ENCODE results near the gene ARHGEF19.
"Not testable (repeated sequence)": the region's sequence is repeated elsewhere in the genome, so short reads cannot be mapped to it uniquely, and the experiment has no call there.

Gene ARHGEF19

DNA sequence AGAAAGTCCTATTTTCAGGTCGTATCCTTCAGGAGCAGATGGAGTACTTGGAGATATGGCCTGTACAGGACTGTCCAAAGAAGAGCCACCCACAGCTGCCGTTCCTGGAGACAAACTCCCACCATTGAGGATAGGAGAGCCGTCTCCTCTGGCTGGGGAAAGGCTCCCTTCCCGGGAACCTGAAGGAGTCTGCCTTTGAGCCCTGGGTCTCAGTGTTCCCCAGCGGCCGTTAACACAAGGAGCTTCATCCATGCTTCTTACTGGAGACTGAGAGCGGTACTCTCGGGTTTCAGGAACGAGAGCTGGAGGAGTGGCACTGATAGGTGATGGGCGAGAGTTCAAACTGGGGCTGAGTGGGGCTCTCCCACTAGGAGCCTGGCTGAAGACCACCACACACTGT, 38.9 kb upstream of the ARHGEF19 start:
- no peaks in the 10 kb centered on the region for H3K4me1 ChIP-seq (ENCODE audit: control insufficient read depth, insufficient read depth, low read length, poor library complexity, severe bottlenecking)
- H3K4me3 ChIP-seq (ENCODE audit: extremely low read depth, insufficient read depth, low read length, poor library complexity, severe bottlenecking), result no peak overlapping the region
- no peaks in the 10 kb centered on the region for H3K9me3 ChIP-seq (ENCODE audit: control insufficient read depth, low read length)
- H3K27ac ChIP-seq (ENCODE audit: low read depth, low read length, severe bottlenecking), result no peak overlapping the region
- peaks cover 74% of the 10 kb centered on the region for H3K36me3 ChIP-seq (ENCODE audit: control insufficient read depth, insufficient read depth, low read length)
- 91 to 98% methylated on average over 8 to 9 of the region's 10 CpGs for WGBS, 2 experiments (ENCODE audit: insufficient coverage in 2 of 2)

DNA sequence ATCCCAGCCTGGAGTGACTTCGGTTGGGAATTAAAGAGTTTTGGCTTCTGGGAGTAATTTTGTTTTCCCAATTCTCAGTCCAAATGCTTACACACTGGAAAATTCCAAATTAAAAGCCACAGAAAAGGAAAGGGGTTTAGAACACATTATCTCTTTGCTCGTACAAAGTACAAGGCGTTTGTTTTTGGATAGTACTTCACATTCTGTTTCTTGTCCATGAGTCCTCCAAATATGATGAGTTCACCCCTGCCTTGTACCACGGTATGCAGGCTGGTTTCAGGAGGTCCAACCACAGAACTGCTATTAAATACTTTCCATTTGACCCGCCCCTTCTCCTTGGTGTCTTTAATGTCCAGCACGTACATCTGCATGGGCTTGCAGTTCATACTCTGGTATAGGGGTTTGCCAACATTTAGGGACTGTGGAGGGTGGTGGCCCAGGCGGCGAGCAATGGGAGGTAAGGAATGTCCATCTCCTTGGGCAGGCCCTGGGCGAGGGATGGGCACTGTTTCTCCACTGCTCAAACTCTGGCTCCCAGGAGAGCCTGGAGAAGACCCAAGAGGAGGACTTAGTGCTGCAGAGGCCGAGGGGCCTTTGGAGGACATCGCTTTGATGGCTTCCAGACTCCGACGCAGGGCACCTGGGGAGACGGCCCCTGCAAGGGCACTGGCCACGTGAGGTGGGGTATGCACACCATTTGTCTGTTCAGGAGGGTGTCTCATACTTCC, 38.2 kb upstream of the ARHGEF19 start:
- no peak overlapping the region for H3K27ac ChIP-seq (ENCODE audit: low read depth, low read length, severe bottlenecking)
- no peak overlapping the region for H3K4me3 ChIP-seq (ENCODE audit: extremely low read depth, insufficient read depth, low read length, poor library complexity, severe bottlenecking)
- H3K9me3 ChIP-seq (ENCODE audit: control insufficient read depth, low read length), result no peaks in the 10 kb centered on the region
- peaks cover 68% of the 10 kb centered on the region for H3K36me3 ChIP-seq (ENCODE audit: control insufficient read depth, insufficient read depth, low read length)
- 93 to 99% methylated on average over 12 of the region's 15 CpGs for WGBS, 2 experiments (ENCODE audit: insufficient coverage in 2 of 2)
- H3K4me1 ChIP-seq (ENCODE audit: control insufficient read depth, insufficient read depth, low read length, poor library complexity, severe bottlenecking), result no peaks in the 10 kb centered on the region

DNA sequence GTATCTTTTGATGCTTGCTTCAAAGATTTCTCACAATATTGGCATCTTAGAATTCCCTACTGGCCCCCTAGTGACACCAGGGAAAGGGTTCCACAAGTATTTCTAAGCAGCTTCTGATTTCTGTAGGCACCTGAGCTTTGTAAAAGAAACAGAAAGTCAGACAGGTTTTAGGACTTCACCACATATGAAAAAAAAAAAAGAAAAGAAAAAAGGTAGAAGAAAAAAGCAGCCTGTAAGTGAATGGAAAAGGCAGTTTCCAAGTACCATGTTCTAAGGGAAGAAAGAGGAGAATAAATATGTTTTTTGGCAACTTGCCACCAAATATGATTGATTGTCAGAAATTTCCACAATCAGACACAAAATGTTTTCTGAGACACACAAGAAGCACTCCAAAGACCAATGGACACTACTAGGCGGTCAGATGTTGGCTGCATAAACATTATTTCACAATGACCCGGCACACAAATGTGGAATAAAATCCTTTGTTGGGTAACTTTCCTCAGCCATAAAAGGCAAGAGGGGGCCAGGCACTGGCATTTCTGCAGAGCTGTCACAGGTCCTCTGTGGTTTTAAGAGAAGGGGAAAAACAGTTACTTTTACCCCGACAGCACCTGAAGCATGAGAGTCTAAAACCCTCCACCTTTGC, 37.3 kb upstream of the ARHGEF19 start:
- Histone ChIP-seq H3K27ac (ENCODE audit: low read depth, low read length, severe bottlenecking) (no peak overlapping the region), H3K36me3 (ENCODE audit: control insufficient read depth, insufficient read depth, low read length) (peaks cover 58% of the 10 kb centered on the region), H3K9me3 (ENCODE audit: control insufficient read depth, low read length) (no peaks in the 10 kb centered on the region), H3K4me3 (ENCODE audit: extremely low read depth, insufficient read depth, low read length, poor library complexity, severe bottlenecking) (no peak overlapping the region), H3K4me1 (ENCODE audit: control insufficient read depth, insufficient read depth, low read length, poor library complexity, severe bottlenecking) (no peaks in the 10 kb centered on the region)
- WGBS, 2 experiments (ENCODE audit: insufficient coverage in 2 of 2), result 90 to 100% methylated on average over 2 of the region's 3 CpGs

DNA sequence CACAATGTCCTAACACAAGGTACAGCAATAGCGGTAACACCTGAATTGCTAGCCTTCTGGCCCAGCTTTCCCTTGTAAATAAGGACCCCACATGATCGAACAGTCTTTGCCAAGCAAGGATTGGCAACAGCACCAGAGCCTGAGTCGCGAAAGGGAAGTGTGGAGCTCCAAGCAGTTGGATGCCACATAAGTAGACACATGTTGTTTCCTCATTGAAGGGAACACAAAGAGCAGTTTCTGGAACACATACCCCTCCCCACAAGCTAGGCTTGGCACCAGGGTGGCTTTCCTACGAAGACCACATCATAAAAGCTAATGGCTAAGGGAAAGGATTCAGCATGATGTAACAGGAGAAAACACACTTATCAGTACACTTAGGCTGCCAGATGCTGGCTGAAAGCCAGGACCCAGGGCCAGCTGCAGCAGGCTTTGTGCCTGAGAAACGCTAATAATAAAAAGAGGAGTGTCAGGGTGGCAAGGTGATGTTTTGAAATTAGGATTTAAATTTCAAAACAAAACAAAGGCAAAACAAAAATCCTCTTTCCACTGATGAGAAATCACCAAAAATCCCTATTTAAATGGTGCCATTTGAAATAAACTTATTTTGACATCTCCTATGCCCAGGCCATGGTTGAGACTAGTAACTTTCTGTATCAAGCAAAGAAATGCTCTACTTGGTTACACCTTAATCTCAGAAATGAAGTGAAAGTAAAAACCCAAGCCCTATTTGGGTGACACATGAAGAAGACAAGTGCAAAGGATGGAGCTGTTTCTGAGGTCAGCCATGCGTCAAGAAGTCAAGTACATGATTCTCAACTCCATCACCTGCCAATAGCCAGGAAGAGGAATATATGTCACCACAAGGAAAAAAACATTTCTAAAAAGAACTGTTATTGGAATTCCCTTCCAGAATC, 36.4 kb upstream of the ARHGEF19 start:
- Histone ChIP-seq H3K4me1 (ENCODE audit: control insufficient read depth, insufficient read depth, low read length, poor library complexity, severe bottlenecking) (no peaks in the 10 kb centered on the region), H3K9me3 (ENCODE audit: control insufficient read depth, low read length) (no peaks in the 10 kb centered on the region), H3K4me3 (ENCODE audit: extremely low read depth, insufficient read depth, low read length, poor library complexity, severe bottlenecking) (no peak overlapping the region), H3K27ac (ENCODE audit: low read depth, low read length, severe bottlenecking) (no peak overlapping the region), H3K36me3 (ENCODE audit: control insufficient read depth, insufficient read depth, low read length) (peaks cover 51% of the 10 kb centered on the region)
- 93 to 99% methylated on average over 3 to 6 of the region's 7 CpGs for WGBS, 2 experiments (ENCODE audit: insufficient coverage in 2 of 2)

DNA sequence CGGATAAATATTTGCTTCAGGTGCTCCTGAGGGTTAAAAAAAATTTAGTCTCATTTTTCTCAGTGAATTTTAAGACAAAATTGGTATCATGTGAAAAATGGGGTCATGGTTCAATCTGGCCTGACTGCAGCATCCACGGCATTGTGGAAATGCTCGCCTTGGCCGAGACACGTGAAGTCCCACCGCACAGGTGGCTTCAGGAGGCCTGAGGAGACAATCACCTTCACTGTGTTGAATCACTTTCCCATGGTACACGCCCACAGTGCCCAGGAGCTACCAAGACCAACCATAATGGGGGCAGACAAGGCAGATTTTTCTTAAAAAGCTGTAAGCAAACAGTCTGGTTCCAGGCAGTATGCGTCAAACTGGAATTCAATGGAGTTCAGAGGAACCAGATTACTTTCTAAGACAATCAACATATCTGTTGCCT, 35.6 kb upstream of the ARHGEF19 start:
- Histone ChIP-seq H3K27ac (ENCODE audit: low read depth, low read length, severe bottlenecking) (no peak overlapping the region), H3K4me3 (ENCODE audit: extremely low read depth, insufficient read depth, low read length, poor library complexity, severe bottlenecking) (no peak overlapping the region), H3K9me3 (ENCODE audit: control insufficient read depth, low read length) (no peaks in the 10 kb centered on the region), H3K4me1 (ENCODE audit: control insufficient read depth, insufficient read depth, low read length, poor library complexity, severe bottlenecking) (no peaks in the 10 kb centered on the region), H3K36me3 (ENCODE audit: control insufficient read depth, insufficient read depth, low read length) (peaks cover 47% of the 10 kb centered on the region)
- 93 to 98% methylated on average over 8 of the region's 8 CpGs for WGBS, 2 experiments (ENCODE audit: insufficient coverage in 2 of 2)

DNA sequence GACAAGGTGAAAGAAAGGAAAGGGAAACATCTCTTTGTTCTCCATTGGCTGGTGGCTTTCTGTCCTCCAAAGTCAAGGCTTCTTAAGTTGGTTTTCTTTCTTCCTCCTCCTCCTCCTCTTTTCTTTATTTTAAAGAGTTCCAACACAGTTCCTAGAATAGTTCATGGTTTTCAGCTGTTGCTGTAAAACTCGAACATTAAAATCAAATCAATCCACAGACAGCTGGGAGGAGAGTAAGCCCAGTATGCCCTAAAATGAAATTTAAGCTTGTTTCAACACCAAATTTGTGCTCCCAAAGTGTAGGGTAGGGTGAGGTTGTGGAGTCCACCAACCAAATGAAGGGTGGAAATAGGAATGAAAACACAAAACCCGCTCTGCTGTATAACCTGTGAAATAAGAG, 35.0 kb upstream of the ARHGEF19 start:
- WGBS, 2 experiments (ENCODE audit: insufficient coverage in 2 of 2), result 92 to 100% methylated on average over 1 of the region's 2 CpGs
- H3K4me1 ChIP-seq (ENCODE audit: control insufficient read depth, insufficient read depth, low read length, poor library complexity, severe bottlenecking), result no peaks in the 10 kb centered on the region
- H3K27ac ChIP-seq (ENCODE audit: low read depth, low read length, severe bottlenecking), result no peak overlapping the region
- no peak overlapping the region for H3K4me3 ChIP-seq (ENCODE audit: extremely low read depth, insufficient read depth, low read length, poor library complexity, severe bottlenecking)
- no peaks in the 10 kb centered on the region for H3K9me3 ChIP-seq (ENCODE audit: control insufficient read depth, low read length)
- H3K36me3 ChIP-seq (ENCODE audit: control insufficient read depth, insufficient read depth, low read length), result peaks cover 46% of the 10 kb centered on the region

DNA sequence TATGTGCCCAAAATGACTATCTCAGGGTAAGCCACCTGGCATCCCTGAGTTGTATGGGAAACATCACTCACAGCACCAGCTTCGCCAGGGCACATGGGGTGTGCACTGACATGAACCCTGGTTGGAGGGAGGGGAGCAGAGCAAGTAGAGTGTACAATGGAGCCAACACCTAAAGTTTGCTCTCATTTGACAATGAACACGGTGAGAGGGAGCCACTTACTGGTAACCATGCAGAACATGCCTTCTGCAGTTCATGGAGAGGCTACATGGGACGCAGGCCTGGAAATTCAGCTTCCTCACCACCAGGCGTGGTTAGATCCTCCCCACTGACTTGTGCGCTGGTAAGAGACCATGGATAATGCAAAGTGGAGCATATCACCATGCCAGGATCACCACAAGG, 34.5 kb upstream of the ARHGEF19 start:
- Histone ChIP-seq H3K27ac (ENCODE audit: low read depth, low read length, severe bottlenecking) (no peak overlapping the region), H3K9me3 (ENCODE audit: control insufficient read depth, low read length) (no peaks in the 10 kb centered on the region)
- 88 to 100% methylated on average over 1 to 4 of the region's 5 CpGs for WGBS, 2 experiments (ENCODE audit: insufficient coverage in 2 of 2)

DNA sequence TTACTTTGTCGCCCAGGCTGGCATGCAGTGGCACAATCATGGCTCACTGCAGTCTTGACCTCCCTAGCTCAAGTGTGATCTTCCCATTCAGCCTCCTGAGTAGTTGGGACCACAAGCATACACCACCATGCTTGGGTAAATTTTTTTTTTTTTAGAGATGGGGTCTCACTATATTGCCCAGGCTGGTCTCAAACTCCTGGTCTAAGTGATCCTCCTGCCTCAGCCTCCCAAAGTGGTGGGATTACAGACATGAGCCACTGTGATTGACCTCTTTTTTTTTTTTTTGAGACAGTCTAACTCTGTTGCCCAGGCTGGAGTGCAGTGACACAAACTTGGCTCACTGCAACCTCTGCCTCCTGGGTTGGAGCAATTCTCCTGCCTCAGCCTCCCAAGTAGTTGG, 33.8 kb upstream of the ARHGEF19 start:
- WGBS, 2 experiments (ENCODE audit: insufficient coverage in 2 of 2), result 100% methylated on average over 1 of the region's 1 CpG; no CpG with 5 or more reads in 1 of the 2 experiments
- not testable (repeated sequence) for H3K27ac ChIP-seq (ENCODE audit: low read depth, low read length, severe bottlenecking); H3K4me1 ChIP-seq (ENCODE audit: control insufficient read depth, insufficient read depth, low read length, poor library complexity, severe bottlenecking)

More for the DNA sequence above, 34.5 kb upstream of the ARHGEF19 start:
- peaks cover 41% of the 10 kb centered on the region for H3K36me3 ChIP-seq (ENCODE audit: control insufficient read depth, insufficient read depth, low read length)
- no peak overlapping the region for H3K4me3 ChIP-seq (ENCODE audit: extremely low read depth, insufficient read depth, low read length, poor library complexity, severe bottlenecking)
- H3K4me1 ChIP-seq (ENCODE audit: control insufficient read depth, insufficient read depth, low read length, poor library complexity, severe bottlenecking), result no peaks in the 10 kb centered on the region

DNA sequence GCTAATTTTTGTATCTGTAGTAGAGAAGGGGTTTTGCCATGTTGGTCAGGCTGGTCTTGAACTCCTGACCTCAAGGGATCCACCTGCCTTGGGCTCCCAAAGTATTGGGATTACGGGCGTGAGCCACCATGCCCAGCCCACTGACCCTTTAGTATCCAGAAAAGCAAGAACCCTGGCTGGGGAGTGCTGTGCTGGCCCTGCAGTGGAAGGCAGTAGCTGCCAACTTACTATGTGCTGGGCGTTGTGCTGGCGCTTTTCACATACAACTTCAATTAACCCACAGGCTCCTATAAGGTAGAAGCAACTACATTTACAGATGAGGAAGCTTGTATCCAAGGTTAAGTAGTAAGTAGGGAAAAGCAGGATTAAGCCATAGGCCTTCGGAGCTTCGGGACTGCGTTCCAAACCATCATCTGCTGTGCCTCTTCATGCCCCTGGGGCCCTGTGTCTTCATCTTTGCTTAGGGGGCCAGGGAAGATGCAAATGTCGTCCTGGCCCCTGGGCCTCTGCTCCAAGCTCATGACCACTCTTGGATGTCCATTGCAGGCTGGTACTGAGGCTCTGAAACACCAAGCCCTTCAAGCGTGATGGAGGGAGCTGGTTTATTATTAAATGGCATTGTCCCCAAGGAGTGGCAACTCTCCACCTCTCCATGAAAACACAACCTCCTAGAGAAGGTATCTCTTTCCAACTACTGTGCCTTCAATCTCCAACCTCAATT, 33.2 kb upstream of the ARHGEF19 start:
- H3K9me3 ChIP-seq (ENCODE audit: control insufficient read depth, low read length), result no peaks in the 10 kb centered on the region
- WGBS, 2 experiments (ENCODE audit: insufficient coverage in 2 of 2), result 99% methylated on average over 6 to 8 of the region's 9 CpGs
- no peaks in the 10 kb centered on the region for H3K4me1 ChIP-seq (ENCODE audit: control insufficient read depth, insufficient read depth, low read length, poor library complexity, severe bottlenecking)

More for the DNA sequence above, 33.8 kb upstream of the ARHGEF19 start:
- not testable (repeated sequence) for H3K4me3 ChIP-seq (ENCODE audit: extremely low read depth, insufficient read depth, low read length, poor library complexity, severe bottlenecking); H3K9me3 ChIP-seq (ENCODE audit: control insufficient read depth, low read length)
- H3K36me3 ChIP-seq (ENCODE audit: control insufficient read depth, insufficient read depth, low read length), result peaks cover 34% of the 10 kb centered on the region

DNA sequence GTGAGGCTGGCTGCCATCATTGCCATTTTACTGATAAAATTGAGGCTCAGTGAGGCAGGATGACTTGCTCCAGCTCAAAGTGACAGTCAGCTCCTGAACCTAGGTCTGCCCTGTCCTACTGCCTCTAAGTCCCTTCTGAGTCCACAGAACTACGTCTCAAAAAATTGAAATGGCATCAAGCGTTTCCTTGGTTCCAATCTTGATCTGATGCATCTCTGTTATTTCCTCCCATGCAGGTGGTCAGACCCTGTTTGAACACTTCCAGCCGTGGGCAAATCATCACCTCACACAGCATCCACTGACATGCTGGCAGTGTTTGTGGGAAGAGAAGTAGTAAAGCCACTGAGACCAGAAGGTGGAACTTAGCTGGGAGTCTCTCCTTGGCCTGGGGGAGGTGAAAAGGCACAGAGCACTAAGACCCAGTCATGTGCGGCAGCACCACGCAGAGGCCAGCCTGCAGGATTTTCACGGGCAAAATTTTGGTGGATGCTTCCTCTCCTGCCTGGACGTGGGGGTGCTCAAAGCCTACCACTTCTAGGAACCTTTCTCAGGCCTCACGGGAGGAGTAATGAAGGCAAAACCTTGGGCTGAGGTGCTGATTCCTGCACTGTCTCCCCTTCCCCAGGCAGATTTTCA, 32.3 kb upstream of the ARHGEF19 start:
- no peaks in the 10 kb centered on the region for H3K9me3 ChIP-seq (ENCODE audit: control insufficient read depth, low read length)
- WGBS, 2 experiments (ENCODE audit: insufficient coverage in 2 of 2), result 74 to 85% methylated on average over 5 to 7 of the region's 8 CpGs
- no peak overlapping the region for H3K4me3 ChIP-seq (ENCODE audit: extremely low read depth, insufficient read depth, low read length, poor library complexity, severe bottlenecking)
- peaks cover 21% of the 10 kb centered on the region for H3K36me3 ChIP-seq (ENCODE audit: control insufficient read depth, insufficient read depth, low read length)
- no peak overlapping the region for H3K27ac ChIP-seq (ENCODE audit: low read depth, low read length, severe bottlenecking)
- H3K4me1 ChIP-seq (ENCODE audit: control insufficient read depth, insufficient read depth, low read length, poor library complexity, severe bottlenecking), result no peaks in the 10 kb centered on the region

More for the DNA sequence above, 33.2 kb upstream of the ARHGEF19 start:
- H3K27ac ChIP-seq (ENCODE audit: low read depth, low read length, severe bottlenecking), result no peak overlapping the region
- H3K36me3 ChIP-seq (ENCODE audit: control insufficient read depth, insufficient read depth, low read length), result peaks cover 28% of the 10 kb centered on the region
- no peak overlapping the region for H3K4me3 ChIP-seq (ENCODE audit: extremely low read depth, insufficient read depth, low read length, poor library complexity, severe bottlenecking)
